Measurements from ENCODE around the gene BCL10.

- TF ChIP-seq CTCF (IDR thresholded peaks at IDR 0.05): no peak
- TF ChIP-seq POLR2A (IDR thresholded peaks at IDR 0.05): no peak
Observed at GRCh38 chr1:85262985-85263384, 13.4 kb downstream of the BCL10 start.

All from uterus (tissue), 2 donors.